ENCODE measurements around the gene MYH11. TPM values are rescaled to one million over a fixed set of nuclear protein-coding genes. Genes with fewer than 3 reads are reported as not detected.

MYH11 gene
- total and polyA plus RNA-seq, 2 experiments from 2014 or later, result 1.6 to 5.9 TPM

GRCh38 chr16:15732416-15732815 lies 124.4 kb downstream of the MYH11 start:
- no peaks in the 10 kb centered on the region for H3K36me3 ChIP-seq (ENCODE audit: insufficient read depth)
- H3K9me2 ChIP-seq (ENCODE audit: insufficient read depth), result no peaks in the 10 kb centered on the region
- no peaks in the 10 kb centered on the region for H3F3A ChIP-seq (replicated peaks; ENCODE audit: low read depth)
- H3K4me3 ChIP-seq, result no peak overlapping the region
- DNase-seq (ENCODE audit: low spot score), result no peak
- no peak overlapping the region for H2AFZ ChIP-seq
- H3K27ac ChIP-seq (ENCODE audit: low read depth), result no peak overlapping the region
- Mint-ChIP-seq H3K27ac (no peak overlapping the region), H3K4me1 (peaks cover 5% of the 10 kb centered on the region), H3K36me3 (ENCODE audit: low read depth) (no peaks in the 10 kb centered on the region), H3K4me3 (no peak overlapping the region), H3K9me3 (no peaks in the 10 kb centered on the region; the same call in 2 of the 3 replicates), H3K27me3 (ENCODE audit: insufficient read depth, low read depth, poor library complexity) (peaks cover 3% of the 10 kb centered on the region)
- TF ChIP-seq ZNF114 (CRISPR knock-in tag; IDR thresholded peaks at IDR 0.05) (no peak), EZH2phosphoT487 (IDR thresholded peaks at IDR 0.05; ENCODE audit: unreplicated experiment) (no peak), REST (IDR thresholded peaks at IDR 0.05; ENCODE audit: unreplicated experiment) (no peak), STAT1 (IDR thresholded peaks at IDR 0.05; ENCODE audit: unreplicated experiment) (no peak), POLR2AphosphoS5 (IDR thresholded peaks at IDR 0.05; ENCODE audit: low read depth) (no peak), EZH2 (IDR thresholded peaks at IDR 0.05; ENCODE audit: low read depth, unreplicated experiment) (no peak), ZNF331 (CRISPR knock-in tag; IDR thresholded peaks at IDR 0.05; ENCODE audit: low read depth) (no peak), ETS1 (IDR thresholded peaks at IDR 0.05) (no peak), CREB1 (CRISPR knock-in tag; IDR thresholded peaks at IDR 0.05; ENCODE audit: low read depth) (no peak), JUNB (IDR thresholded peaks at IDR 0.05; ENCODE audit: unreplicated experiment) (no peak), NANOG (IDR thresholded peaks at IDR 0.05; ENCODE audit: borderline replicate concordance) (no peak)
- TF ChIP-seq, protein P1, sequence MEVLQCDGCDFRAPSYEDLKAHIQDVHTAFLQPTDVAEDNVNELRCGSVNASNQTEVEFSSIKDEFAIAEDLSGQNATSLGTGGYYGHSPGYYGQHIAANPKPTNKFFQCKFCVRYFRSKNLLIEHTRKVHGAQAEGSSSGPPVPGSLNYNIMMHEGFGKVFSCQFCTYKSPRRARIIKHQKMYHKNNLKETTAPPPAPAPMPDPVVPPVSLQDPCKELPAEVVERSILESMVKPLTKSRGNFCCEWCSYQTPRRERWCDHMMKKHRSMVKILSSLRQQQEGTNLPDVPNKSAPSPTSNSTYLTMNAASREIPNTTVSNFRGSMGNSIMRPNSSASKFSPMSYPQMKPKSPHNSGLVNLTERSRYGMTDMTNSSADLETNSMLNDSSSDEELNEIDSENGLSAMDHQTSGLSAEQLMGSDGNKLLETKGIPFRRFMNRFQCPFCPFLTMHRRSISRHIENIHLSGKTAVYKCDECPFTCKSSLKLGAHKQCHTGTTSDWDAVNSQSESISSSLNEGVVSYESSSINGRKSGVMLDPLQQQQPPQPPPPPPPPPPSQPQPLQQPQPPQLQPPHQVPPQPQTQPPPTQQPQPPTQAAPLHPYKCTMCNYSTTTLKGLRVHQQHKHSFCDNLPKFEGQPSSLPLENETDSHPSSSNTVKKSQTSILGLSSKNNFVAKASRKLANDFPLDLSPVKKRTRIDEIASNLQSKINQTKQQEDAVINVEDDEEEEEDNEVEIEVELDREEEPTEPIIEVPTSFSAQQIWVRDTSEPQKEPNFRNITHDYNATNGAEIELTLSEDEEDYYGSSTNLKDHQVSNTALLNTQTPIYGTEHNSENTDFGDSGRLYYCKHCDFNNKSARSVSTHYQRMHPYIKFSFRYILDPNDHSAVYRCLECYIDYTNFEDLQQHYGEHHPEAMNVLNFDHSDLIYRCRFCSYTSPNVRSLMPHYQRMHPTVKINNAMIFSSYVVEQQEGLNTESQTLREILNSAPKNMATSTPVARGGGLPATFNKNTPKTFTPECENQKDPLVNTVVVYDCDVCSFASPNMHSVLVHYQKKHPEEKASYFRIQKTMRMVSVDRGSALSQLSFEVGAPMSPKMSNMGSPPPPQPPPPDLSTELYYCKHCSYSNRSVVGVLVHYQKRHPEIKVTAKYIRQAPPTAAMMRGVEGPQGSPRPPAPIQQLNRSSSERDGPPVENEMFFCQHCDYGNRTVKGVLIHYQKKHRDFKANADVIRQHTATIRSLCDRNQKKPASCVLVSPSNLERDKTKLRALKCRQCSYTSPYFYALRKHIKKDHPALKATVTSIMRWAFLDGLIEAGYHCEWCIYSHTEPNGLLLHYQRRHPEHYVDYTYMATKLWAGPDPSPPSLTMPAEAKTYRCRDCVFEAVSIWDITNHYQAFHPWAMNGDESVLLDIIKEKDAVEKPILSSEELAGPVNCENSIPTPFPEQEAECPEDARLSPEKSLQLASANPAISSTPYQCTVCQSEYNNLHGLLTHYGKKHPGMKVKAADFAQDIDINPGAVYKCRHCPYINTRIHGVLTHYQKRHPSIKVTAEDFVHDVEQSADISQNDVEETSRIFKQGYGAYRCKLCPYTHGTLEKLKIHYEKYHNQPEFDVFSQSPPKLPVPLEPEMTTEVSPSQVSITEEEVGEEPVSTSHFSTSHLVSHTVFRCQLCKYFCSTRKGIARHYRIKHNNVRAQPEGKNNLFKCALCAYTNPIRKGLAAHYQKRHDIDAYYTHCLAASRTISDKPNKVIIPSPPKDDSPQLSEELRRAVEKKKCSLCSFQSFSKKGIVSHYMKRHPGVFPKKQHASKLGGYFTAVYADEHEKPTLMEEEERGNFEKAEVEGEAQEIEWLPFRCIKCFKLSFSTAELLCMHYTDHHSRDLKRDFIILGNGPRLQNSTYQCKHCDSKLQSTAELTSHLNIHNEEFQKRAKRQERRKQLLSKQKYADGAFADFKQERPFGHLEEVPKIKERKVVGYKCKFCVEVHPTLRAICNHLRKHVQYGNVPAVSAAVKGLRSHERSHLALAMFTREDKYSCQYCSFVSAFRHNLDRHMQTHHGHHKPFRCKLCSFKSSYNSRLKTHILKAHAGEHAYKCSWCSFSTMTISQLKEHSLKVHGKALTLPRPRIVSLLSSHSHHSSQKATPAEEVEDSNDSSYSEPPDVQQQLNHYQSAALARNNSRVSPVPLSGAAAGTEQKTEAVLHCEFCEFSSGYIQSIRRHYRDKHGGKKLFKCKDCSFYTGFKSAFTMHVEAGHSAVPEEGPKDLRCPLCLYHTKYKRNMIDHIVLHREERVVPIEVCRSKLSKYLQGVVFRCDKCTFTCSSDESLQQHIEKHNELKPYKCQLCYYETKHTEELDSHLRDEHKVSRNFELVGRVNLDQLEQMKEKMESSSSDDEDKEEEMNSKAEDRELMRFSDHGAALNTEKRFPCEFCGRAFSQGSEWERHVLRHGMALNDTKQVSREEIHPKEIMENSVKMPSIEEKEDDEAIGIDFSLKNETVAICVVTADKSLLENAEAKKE (CRISPR knock-in tag; IDR thresholded peaks at IDR 0.05), result no peak
- TF ChIP-seq, protein P2, sequence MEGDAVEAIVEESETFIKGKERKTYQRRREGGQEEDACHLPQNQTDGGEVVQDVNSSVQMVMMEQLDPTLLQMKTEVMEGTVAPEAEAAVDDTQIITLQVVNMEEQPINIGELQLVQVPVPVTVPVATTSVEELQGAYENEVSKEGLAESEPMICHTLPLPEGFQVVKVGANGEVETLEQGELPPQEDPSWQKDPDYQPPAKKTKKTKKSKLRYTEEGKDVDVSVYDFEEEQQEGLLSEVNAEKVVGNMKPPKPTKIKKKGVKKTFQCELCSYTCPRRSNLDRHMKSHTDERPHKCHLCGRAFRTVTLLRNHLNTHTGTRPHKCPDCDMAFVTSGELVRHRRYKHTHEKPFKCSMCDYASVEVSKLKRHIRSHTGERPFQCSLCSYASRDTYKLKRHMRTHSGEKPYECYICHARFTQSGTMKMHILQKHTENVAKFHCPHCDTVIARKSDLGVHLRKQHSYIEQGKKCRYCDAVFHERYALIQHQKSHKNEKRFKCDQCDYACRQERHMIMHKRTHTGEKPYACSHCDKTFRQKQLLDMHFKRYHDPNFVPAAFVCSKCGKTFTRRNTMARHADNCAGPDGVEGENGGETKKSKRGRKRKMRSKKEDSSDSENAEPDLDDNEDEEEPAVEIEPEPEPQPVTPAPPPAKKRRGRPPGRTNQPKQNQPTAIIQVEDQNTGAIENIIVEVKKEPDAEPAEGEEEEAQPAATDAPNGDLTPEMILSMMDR (conservative IDR thresholded peaks at IDR 0.05; ENCODE audit: low read depth in 2 of 2), result no peak
- no peaks in the 10 kb centered on the region for H3K79me2 ChIP-seq (replicated peaks; ENCODE audit: insufficient read depth)
- H4K20me1 ChIP-seq (replicated peaks; ENCODE audit: insufficient read depth), result no peaks in the 10 kb centered on the region
- no peak for ATAC-seq
- no peaks in the 10 kb centered on the region for H3K27me3 ChIP-seq (ENCODE audit: insufficient read depth)
- no peak overlapping the region for H3K4me2 ChIP-seq
- no peaks in the 10 kb centered on the region for H3K4me1 ChIP-seq (ENCODE audit: insufficient read depth)
